NCI-H1048 (cell line): ENCODE measurements around the gene PLA2G15.

Experiments used
- DNase-seq: peaks from one replicate; lab custom pipeline; 2025; lab: John Stamatoyannopoulos, UW

Gene PLA2G15

GRCh38 chr16:68244903-68245853, at the start of gene PLA2G15:
Gene PLA2G15, plus strand, starts transcription at chr16:68245373. Its CDS starts 54 bp downstream, at chr16:68245427.
- peak; percentile 45 for DNase-seq

GRCh38 chr16:68197250-68197649, 47.9 kb upstream of the PLA2G15 start:
- DNase-seq: no peak

- no peak for DNase-seq
Observed at GRCh38 chr16:68200088-68200783, 44.9 kb upstream of the PLA2G15 start.

- no peak for DNase-seq
Observed at GRCh38 chr16:68202091-68202519, 43.1 kb upstream of the PLA2G15 start.

GRCh38 chr16:68206245-68206644, 38.9 kb upstream of the PLA2G15 start:
- DNase-seq: no peak

- no peak for DNase-seq
Observed at GRCh38 chr16:68214726-68215125, 30.4 kb upstream of the PLA2G15 start.

GRCh38 chr16:68215302-68215701, 29.9 kb upstream of the PLA2G15 start:
- no peak for DNase-seq

GRCh38 chr16:68216240-68216639, 28.9 kb upstream of the PLA2G15 start:
- DNase-seq: no peak

GRCh38 chr16:68217506-68217905, 27.7 kb upstream of the PLA2G15 start:
- DNase-seq: no peak

GRCh38 chr16:68219725-68220351, 25.3 kb upstream of the PLA2G15 start:
- DNase-seq: no peak

GRCh38 chr16:68223072-68223471, 22.1 kb upstream of the PLA2G15 start:
- no peak for DNase-seq

GRCh38 chr16:68226116-68226515, 19.1 kb upstream of the PLA2G15 start:
- no peak for DNase-seq

GRCh38 chr16:68227183-68227793, 17.9 kb upstream of the PLA2G15 start:
- no peak for DNase-seq

GRCh38 chr16:68227850-68228553, 17.2 kb upstream of the PLA2G15 start:
- no peak for DNase-seq

- no peak for DNase-seq
Observed at GRCh38 chr16:68228652-68229051, 16.5 kb upstream of the PLA2G15 start.

- DNase-seq: no peak
Observed at GRCh38 chr16:68229431-68230175, 15.6 kb upstream of the PLA2G15 start.

- DNase-seq: no peak
Observed at GRCh38 chr16:68230176-68230571, 15.0 kb upstream of the PLA2G15 start.

- no peak for DNase-seq
Observed at GRCh38 chr16:68230956-68231355, 14.2 kb upstream of the PLA2G15 start.

- no peak for DNase-seq
Observed at GRCh38 chr16:68231384-68232136, 13.6 kb upstream of the PLA2G15 start.

- no peak for DNase-seq
Observed at GRCh38 chr16:68232335-68232734, 12.8 kb upstream of the PLA2G15 start.
